ENCODE data around the gene KIF6.
"Not testable (repeated sequence)": the region's sequence is repeated elsewhere in the genome, so short reads cannot be mapped to it uniquely, and the experiment has no call there.

Gene KIF6

GRCh38 chr6:39684790-39685488 is 40.3 kb downstream of the KIF6 start:
- no peak for DNase-seq (ENCODE audit: low read depth)
- TF ChIP-seq CTCF (IDR thresholded peaks at IDR 0.05; ENCODE audit: insufficient read depth, low read depth, low read length, missing control alignments), result no peak
- no peak overlapping the region for H3K4me3 ChIP-seq (ENCODE audit: low read depth, low read length)

- no peak for DNase-seq (ENCODE audit: low read depth)
- no peak for TF ChIP-seq CTCF (IDR thresholded peaks at IDR 0.05; ENCODE audit: insufficient read depth, low read depth, low read length, missing control alignments)
Observed at GRCh38 chr6:39681674-39682121, 43.5 kb downstream of the KIF6 start.

GRCh38 chr6:39678914-39679313 is 46.3 kb downstream of the KIF6 start:
- H3K4me3 ChIP-seq (ENCODE audit: low read depth, low read length), result no peak overlapping the region
- DNase-seq (ENCODE audit: low read depth), result no peak
- no peak for TF ChIP-seq CTCF (IDR thresholded peaks at IDR 0.05; ENCODE audit: insufficient read depth, low read depth, low read length, missing control alignments)

More at GRCh38 chr6:39681674-39682121, 43.5 kb downstream of the KIF6 start:
- no peak overlapping the region for H3K4me3 ChIP-seq (ENCODE audit: low read depth, low read length)

GRCh38 chr6:39677318-39677717 is 47.9 kb downstream of the KIF6 start:
- H3K4me3 ChIP-seq (ENCODE audit: low read depth, low read length); DNase-seq (ENCODE audit: low read depth): not testable (repeated sequence)

GRCh38 chr6:39670519-39670918 is 54.7 kb downstream of the KIF6 start:
- DNase-seq (ENCODE audit: low read depth), result no peak
- no peak for TF ChIP-seq CTCF (IDR thresholded peaks at IDR 0.05; ENCODE audit: insufficient read depth, low read depth, low read length, missing control alignments)
- no peak overlapping the region for H3K4me3 ChIP-seq (ENCODE audit: low read depth, low read length)

- TF ChIP-seq CTCF (IDR thresholded peaks at IDR 0.05; ENCODE audit: insufficient read depth, low read depth, low read length, missing control alignments), result no peak
Observed at GRCh38 chr6:39669973-39670342, 55.2 kb downstream of the KIF6 start.

GRCh38 chr6:39669207-39669972 is 55.8 kb downstream of the KIF6 start:
- no peak for TF ChIP-seq CTCF (IDR thresholded peaks at IDR 0.05; ENCODE audit: insufficient read depth, low read depth, low read length, missing control alignments)
- DNase-seq (ENCODE audit: low read depth), result no peak
- H3K4me3 ChIP-seq (ENCODE audit: low read depth, low read length), result no peak overlapping the region

More at GRCh38 chr6:39669973-39670342, 55.2 kb downstream of the KIF6 start:
- DNase-seq (ENCODE audit: low read depth), result no peak
- no peak overlapping the region for H3K4me3 ChIP-seq (ENCODE audit: low read depth, low read length)
